Fibroblast of lung (primary cell): ENCODE measurements around the gene WASHC2A. TPM values are rescaled to one million over a fixed set of nuclear protein-coding genes. Genes with fewer than 3 reads are reported as not detected.
"Not testable (repeated sequence)": the region's sequence is repeated elsewhere in the genome, so short reads cannot be mapped to it uniquely, and the experiment has no call there.

Experiments used
- DNase-seq, 2 donors: peaks; one replicate each; pipeline versions ENCODE4 v3.0.0 to v3.0.0-alpha.2; 2010; ENCODE audit warnings: low read depth in 2 of 2
- H2AFZ ChIP-seq: 2 replicates; pipeline ENCODE4 v1.5.1; 2012; ENCODE audit warnings: low read length, control low read depth, inconsistent platforms
- H3K27ac ChIP-seq: 2 replicates; pipeline ENCODE4 v1.5.1; 2011; ENCODE audit warnings: low read length, control low read depth; ENCODE audit not compliant: insufficient read depth
- H3K27me3 ChIP-seq: 2 replicates; pipeline ENCODE4 v1.5.1; 2011; ENCODE audit warnings: mild to moderate bottlenecking, low read length; ENCODE audit not compliant: control insufficient read depth, insufficient read depth
- H3K36me3 ChIP-seq: 2 replicates; pipeline ENCODE4 v1.5.1; 2011; ENCODE audit warnings: low read length; ENCODE audit not compliant: control insufficient read depth, insufficient read depth
- H3K4me1 ChIP-seq: 2 replicates; pipeline ENCODE4 v1.5.1; 2011; ENCODE audit warnings: low read length; ENCODE audit not compliant: control insufficient read depth, insufficient read depth; ENCODE audit errors: extremely low read depth
- H3K4me2 ChIP-seq: 2 replicates; pipeline ENCODE4 v1.5.1; 2011; ENCODE audit warnings: low read length, control low read depth; ENCODE audit not compliant: insufficient read depth; ENCODE audit errors: extremely low read depth
- H3K4me3 ChIP-seq, 4 experiments: fragments of 200-600 bp in 1 of 4; sonication (generic) in 1 of 4; replicated peaks in 1 of 4; 2 replicates each; pipeline ENCODE4 v1.5.1; 2011 to 2016; ENCODE audit warnings: low read length in 4 of 4, low read depth in 3 of 4, mild to moderate bottlenecking in 3 of 4, control low read depth in 2 of 4, inconsistent platforms in 1 of 4, mixed read lengths in 1 of 4; ENCODE audit not compliant: insufficient read depth in 1 of 4; ENCODE audit errors: control extremely low read depth in 1 of 4
- H3K79me2 ChIP-seq: 2 replicates; pipeline ENCODE4 v1.5.1; 2012; ENCODE audit warnings: mild to moderate bottlenecking, low read length, inconsistent platforms; ENCODE audit not compliant: control insufficient read depth, insufficient read depth
- H3K9ac ChIP-seq: 2 replicates; pipeline ENCODE4 v1.5.1; 2011; ENCODE audit warnings: mild to moderate bottlenecking, low read length, control low read depth; ENCODE audit not compliant: insufficient read depth
- H3K9me3 ChIP-seq: 2 replicates; pipeline ENCODE4 v1.5.1; 2012; ENCODE audit warnings: low read depth, low read length; ENCODE audit not compliant: control insufficient read depth, insufficient read depth
- H4K20me1 ChIP-seq: 2 replicates; pipeline ENCODE4 v1.5.1; 2011; ENCODE audit warnings: low read length; ENCODE audit not compliant: control insufficient read depth, insufficient read depth; ENCODE audit errors: extremely low read depth
- EZH2 ChIP-seq: IDR thresholded peaks from 2 replicates; pipeline ENCODE4 v1.5.1; 2012; ENCODE audit warnings: low read length, control low read depth, mild to moderate bottlenecking; ENCODE audit errors: missing control alignments
- polyA plus RNA-seq, 2 donors: library from polyadenylated mRNA; depleted of rRNA in 1 of 2; stranded (reverse) in 1 of 2; unstranded in 1 of 2; fragments of >200 nt; gene quantifications; 2 replicates each; pipeline ENCODE4 v1.2.1, GENCODE V29; 2011 to 2012; ENCODE audit warnings: missing spikeins in 1 of 2
- total RNA-seq: library from RNA; depleted of rRNA; stranded (reverse); fragments of >200 nt; gene quantifications from 2 replicates; pipeline ENCODE4 v1.2.1, GENCODE V29; 2014
- TF ChIP-seq, protein P1 (sequence below), 2 donors: IDR thresholded peaks in 1 of 2; conservative IDR thresholded peaks in 1 of 2; 1 replicate in 1 of 2; 2 replicates in 1 of 2; pipeline ENCODE4 v1.5.1; 2011 to 2012; ENCODE audit warnings: low read length in 2 of 2, control low read depth in 1 of 2, inconsistent platforms in 1 of 2, low read depth in 1 of 2, mild to moderate bottlenecking in 1 of 2

Gene WASHC2A
- total and polyA plus RNA-seq, 2 donors (not counting 1 experiment from before 2014, with no cell fraction given) = 46.8 to 64.2 TPM

DNA sequence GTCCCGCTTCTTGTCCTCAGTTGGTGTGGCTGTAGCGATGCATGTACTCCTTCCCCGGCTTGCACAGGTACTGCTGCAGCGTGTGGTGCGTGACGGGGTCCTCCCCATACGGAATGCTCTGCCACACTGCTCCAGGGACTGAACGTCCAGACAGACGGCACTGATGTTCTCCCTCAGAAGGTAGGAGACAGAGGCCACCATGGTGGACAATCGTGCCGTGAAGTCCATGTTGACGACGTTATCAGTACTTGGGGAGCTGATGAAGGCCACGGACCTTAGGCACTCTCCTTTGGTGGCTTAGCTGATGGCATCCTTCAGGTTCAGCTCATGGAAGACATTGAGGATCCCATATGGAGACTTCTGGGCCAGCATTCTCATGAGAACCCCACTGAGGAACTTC, 42.1 kb upstream of the WASHC2A start:
- no peak overlapping the region for H3K4me2 ChIP-seq
- no peaks in the 10 kb centered on the region for H4K20me1 ChIP-seq
- H3K4me1 ChIP-seq = no peaks in the 10 kb centered on the region
- no peak overlapping the region for H2AFZ ChIP-seq
- peaks cover 13% of the 10 kb centered on the region for H3K27me3 ChIP-seq
- H3K9me3 ChIP-seq = no peaks in the 10 kb centered on the region
- no peaks in the 10 kb centered on the region for H3K79me2 ChIP-seq
- TF ChIP-seq, protein P1, sequence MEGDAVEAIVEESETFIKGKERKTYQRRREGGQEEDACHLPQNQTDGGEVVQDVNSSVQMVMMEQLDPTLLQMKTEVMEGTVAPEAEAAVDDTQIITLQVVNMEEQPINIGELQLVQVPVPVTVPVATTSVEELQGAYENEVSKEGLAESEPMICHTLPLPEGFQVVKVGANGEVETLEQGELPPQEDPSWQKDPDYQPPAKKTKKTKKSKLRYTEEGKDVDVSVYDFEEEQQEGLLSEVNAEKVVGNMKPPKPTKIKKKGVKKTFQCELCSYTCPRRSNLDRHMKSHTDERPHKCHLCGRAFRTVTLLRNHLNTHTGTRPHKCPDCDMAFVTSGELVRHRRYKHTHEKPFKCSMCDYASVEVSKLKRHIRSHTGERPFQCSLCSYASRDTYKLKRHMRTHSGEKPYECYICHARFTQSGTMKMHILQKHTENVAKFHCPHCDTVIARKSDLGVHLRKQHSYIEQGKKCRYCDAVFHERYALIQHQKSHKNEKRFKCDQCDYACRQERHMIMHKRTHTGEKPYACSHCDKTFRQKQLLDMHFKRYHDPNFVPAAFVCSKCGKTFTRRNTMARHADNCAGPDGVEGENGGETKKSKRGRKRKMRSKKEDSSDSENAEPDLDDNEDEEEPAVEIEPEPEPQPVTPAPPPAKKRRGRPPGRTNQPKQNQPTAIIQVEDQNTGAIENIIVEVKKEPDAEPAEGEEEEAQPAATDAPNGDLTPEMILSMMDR (conservative IDR thresholded peaks at IDR 0.05 in 1 of 2, IDR thresholded peaks at IDR 0.05 in 1 of 2; ENCODE audit: low read depth in 1 of 2, low read length in 2 of 2) = no peak
- no peak for TF ChIP-seq EZH2
- H3K36me3 ChIP-seq = no peaks in the 10 kb centered on the region
- H3K27ac ChIP-seq = no peak overlapping the region
- DNase-seq = no peak
- no peak overlapping the region for H3K4me3 ChIP-seq
- H3K9ac ChIP-seq = no peak overlapping the region

DNA sequence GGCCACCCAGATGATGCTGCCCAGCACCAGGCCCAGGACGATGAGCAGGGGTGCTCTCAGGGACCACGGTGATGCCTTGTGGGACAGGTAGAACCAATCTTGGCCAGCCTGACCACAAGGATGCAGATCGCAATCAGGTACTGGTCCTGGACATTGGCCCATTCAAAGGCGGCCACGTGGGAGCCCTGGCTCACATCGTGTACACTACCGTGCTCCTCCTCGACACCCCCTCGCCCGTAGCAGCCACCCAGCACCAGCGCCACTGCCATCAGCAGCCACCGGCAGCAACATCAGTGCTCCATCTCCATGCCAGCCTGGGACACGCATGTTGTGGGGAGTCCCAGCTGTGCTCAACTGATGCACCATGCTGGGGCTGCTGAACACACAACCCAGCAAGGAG, 40.6 kb upstream of the WASHC2A start:
- H3K4me3 ChIP-seq = no peak overlapping the region
- no peaks in the 10 kb centered on the region for H3K79me2 ChIP-seq
- H3K4me2 ChIP-seq = no peak overlapping the region
- H3K27me3 ChIP-seq = peaks cover 13% of the 10 kb centered on the region
- TF ChIP-seq, protein P1 (conservative IDR thresholded peaks at IDR 0.05 in 1 of 2, IDR thresholded peaks at IDR 0.05 in 1 of 2; ENCODE audit: low read depth in 1 of 2, low read length in 2 of 2) = no peak
- TF ChIP-seq EZH2 = no peak
- H3K27ac ChIP-seq = no peak overlapping the region
- H3K9me3 ChIP-seq = no peaks in the 10 kb centered on the region
- no peaks in the 10 kb centered on the region for H3K36me3 ChIP-seq
- DNase-seq = no peak
- H3K9ac ChIP-seq = no peak overlapping the region
- no peaks in the 10 kb centered on the region for H3K4me1 ChIP-seq
- no peak overlapping the region for H2AFZ ChIP-seq
- H4K20me1 ChIP-seq = no peaks in the 10 kb centered on the region

DNA sequence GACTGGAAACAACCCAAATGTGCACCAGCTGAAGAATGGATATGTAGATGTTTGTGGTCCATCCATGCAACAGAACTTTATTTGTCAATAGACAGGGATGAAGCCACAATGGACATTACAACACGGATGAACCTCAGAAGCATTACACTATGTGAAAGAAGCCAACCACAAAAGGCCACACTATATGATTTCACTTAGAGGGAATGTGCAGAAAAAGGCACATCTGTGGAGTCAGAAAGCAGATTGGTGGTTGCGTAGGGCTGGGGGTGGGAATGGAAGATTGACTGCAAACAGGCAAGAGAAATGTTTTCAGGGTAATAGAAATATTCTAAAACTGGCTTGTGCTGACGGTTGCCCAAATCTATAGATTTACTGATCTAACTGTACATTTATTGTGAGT, 34.3 kb upstream of the WASHC2A start:
- peak; percentile 29 to 72 for DNase-seq
- Histone ChIP-seq H3K9ac (no peak overlapping the region), H3K4me2 (no peak overlapping the region), H3K4me3 (no peak overlapping the region), H3K27me3 (peaks cover 6% of the 10 kb centered on the region), H3K79me2 (no peaks in the 10 kb centered on the region), H2AFZ (no peak overlapping the region), H3K27ac (no peak overlapping the region), H3K36me3 (no peaks in the 10 kb centered on the region), H3K9me3 (no peaks in the 10 kb centered on the region), H3K4me1 (no peaks in the 10 kb centered on the region), H4K20me1 (no peaks in the 10 kb centered on the region)
- no peak for TF ChIP-seq EZH2
- TF ChIP-seq, protein P1 (conservative IDR thresholded peaks at IDR 0.05 in 1 of 2, IDR thresholded peaks at IDR 0.05 in 1 of 2; ENCODE audit: low read depth in 1 of 2, low read length in 2 of 2) = no peak

DNA sequence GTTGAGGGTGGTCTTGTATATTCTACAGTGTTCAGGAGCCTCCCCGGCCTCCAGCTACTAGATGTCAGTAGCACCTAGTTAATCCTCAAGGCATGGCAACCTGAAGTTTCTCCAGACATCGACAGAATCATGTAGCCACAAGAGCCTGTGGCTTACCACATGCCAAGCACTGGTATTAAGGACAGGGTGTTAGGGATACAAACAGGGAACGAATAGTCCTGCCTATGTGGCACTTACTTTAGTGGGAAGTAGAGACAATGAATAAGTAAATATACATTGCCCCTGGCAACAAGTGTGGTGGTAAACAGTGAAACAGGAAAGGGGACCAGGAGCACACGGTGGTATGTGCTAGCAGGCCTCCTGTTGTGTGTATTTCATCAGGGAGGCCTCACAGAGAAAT, 32.4 kb upstream of the WASHC2A start:
- DNase-seq, H4K20me1 ChIP-seq, H3K4me1 ChIP-seq, H3K36me3 ChIP-seq, H3K27me3 ChIP-seq, H2AFZ ChIP-seq, H3K27ac ChIP-seq, H3K4me3 ChIP-seq, H3K4me2 ChIP-seq, H3K9ac ChIP-seq, H3K79me2 ChIP-seq, H3K9me3 ChIP-seq: not testable (repeated sequence)
